Epithelial cell of esophagus (primary cell): ENCODE results near the gene TCFL5.

Experiments
- DNase-seq: peaks from one replicate; pipeline ENCODE4 v3.0.0; 2010; ENCODE audit warnings: low read depth
- H3K4me3 ChIP-seq: 2 replicates; pipeline ENCODE4 v1.5.1; 2011; ENCODE audit warnings: mild to moderate bottlenecking, low read length, control low read depth
- CTCF ChIP-seq: IDR thresholded peaks from 2 replicates; pipeline ENCODE4 v1.5.1; 2011; ENCODE audit warnings: low read depth, mild to moderate bottlenecking, low read length, control low read depth, inconsistent platforms; ENCODE audit not compliant: insufficient read depth; ENCODE audit errors: missing control alignments

TCFL5 gene

GRCh38 chr20:62830251-62830650 lies 31.4 kb downstream of the TCFL5 start:
- no peak for DNase-seq

GRCh38 chr20:62829231-62830230 lies 32.1 kb downstream of the TCFL5 start:
- H3K4me3 ChIP-seq, result no peak overlapping the region
- no peak for TF ChIP-seq CTCF
- no peak for DNase-seq

More at GRCh38 chr20:62830251-62830650, 31.4 kb downstream of the TCFL5 start:
- TF ChIP-seq CTCF, result no peak
- no peak overlapping the region for H3K4me3 ChIP-seq

- no peak for TF ChIP-seq CTCF
- no peak for DNase-seq
Observed at GRCh38 chr20:62828511-62829230, 33.0 kb downstream of the TCFL5 start.

GRCh38 chr20:62828051-62828450 lies 33.6 kb downstream of the TCFL5 start:
- no peak for TF ChIP-seq CTCF
- H3K4me3 ChIP-seq, result no peak overlapping the region
- no peak for DNase-seq

More at GRCh38 chr20:62828511-62829230, 33.0 kb downstream of the TCFL5 start:
- H3K4me3 ChIP-seq, result no peak overlapping the region

GRCh38 chr20:62827311-62828038 lies 34.1 kb downstream of the TCFL5 start:
- no peak overlapping the region for H3K4me3 ChIP-seq
- no peak for TF ChIP-seq CTCF
- DNase-seq, result no peak

- no peak for DNase-seq
- no peak for TF ChIP-seq CTCF
- no peak overlapping the region for H3K4me3 ChIP-seq
Observed at GRCh38 chr20:62826646-62827310, 34.8 kb downstream of the TCFL5 start.
